Measurements from ENCODE around the gene CDC5L.

DNA sequence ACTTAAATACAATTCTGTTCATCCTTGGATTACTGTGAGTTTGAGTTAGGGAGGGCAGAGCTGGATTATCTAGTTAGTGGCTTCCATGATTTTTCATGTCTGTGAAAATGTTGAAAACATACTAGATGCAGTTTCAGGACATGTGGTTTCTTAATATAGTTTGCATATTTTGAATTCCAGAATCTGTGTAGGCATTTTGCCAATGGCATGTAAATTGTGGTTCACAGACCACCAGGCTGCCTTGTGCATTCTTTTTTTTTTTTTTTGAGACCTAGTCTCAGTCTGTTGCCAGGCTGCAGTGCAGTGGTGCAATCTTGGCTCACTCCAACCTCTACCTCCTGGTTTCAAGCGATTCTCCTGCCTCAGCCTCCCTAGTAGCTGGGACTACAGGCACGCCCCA is 42.8 kb downstream of the CDC5L start:
- TF ChIP-seq, protein P1, sequence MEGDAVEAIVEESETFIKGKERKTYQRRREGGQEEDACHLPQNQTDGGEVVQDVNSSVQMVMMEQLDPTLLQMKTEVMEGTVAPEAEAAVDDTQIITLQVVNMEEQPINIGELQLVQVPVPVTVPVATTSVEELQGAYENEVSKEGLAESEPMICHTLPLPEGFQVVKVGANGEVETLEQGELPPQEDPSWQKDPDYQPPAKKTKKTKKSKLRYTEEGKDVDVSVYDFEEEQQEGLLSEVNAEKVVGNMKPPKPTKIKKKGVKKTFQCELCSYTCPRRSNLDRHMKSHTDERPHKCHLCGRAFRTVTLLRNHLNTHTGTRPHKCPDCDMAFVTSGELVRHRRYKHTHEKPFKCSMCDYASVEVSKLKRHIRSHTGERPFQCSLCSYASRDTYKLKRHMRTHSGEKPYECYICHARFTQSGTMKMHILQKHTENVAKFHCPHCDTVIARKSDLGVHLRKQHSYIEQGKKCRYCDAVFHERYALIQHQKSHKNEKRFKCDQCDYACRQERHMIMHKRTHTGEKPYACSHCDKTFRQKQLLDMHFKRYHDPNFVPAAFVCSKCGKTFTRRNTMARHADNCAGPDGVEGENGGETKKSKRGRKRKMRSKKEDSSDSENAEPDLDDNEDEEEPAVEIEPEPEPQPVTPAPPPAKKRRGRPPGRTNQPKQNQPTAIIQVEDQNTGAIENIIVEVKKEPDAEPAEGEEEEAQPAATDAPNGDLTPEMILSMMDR (IDR thresholded peaks at IDR 0.05) = no peak
- TF ChIP-seq POLR2A (IDR thresholded peaks at IDR 0.05) = no peak
